HG03342 (cell line): ENCODE measurements around the gene SSR3.
"Not testable (repeated sequence)": the region's sequence is repeated elsewhere in the genome, so short reads cannot be mapped to it uniquely, and the experiment has no call there.

ENCODE experiments used
- ATAC-seq: cut with Tn5 transposase; IDR thresholded peaks from one replicate; pipeline ENCODE4 v1.9.1; 2021; ENCODE audit warnings: mild to moderate bottlenecking, moderate library complexity; ENCODE audit not compliant: unreplicated experiment

SSR3 gene

GRCh38 chr3:156576651-156577348, 21.9 kb upstream of the SSR3 start:
- ATAC-seq: no peak

- ATAC-seq: no peak
These were observed 21.1 kb upstream of the SSR3 start for GRCh38 chr3:156576051-156576450.

GRCh38 chr3:156575641-156576040, 20.7 kb upstream of the SSR3 start:
- no peak for ATAC-seq

DNA sequence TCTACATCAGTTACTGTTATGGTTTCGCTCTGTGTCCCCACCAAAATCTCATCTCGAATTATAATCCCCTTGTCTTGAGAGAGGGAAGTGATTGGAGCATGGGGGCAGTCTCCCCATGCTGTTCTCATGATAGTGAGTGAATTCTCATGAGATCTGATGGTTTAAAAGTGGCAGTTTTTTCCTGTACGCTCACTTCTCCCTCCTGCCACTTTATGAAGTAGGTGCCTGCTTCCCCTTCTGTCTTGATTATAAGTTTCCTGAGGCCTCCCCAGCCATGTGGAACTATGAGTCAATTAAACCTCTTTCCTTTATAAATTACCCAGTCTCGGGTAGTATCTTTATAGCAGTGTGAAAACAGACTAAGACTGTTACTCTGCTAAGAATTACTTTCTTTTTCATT, 15.0 kb upstream of the SSR3 start:
- ATAC-seq: not testable (repeated sequence)

DNA sequence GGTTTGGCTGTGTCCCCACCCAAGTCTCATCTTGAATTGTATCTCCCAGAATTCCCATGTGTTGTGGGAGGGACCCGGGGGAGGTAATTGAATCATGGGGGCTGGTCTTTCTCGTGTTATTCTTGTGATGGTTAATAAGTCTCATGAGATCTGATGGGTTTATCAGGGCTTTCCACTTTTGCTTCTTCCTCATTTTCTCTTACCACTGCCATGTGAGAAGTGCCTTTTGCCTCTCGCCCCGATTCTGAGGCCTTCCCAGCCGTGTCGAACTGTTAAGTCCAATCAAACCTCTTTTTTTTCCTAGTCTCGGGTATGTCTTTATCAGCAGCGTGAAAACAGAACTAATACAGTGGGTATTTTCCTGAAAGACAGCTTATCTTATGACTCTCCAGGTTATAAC, 14.1 kb upstream of the SSR3 start:
- not testable (repeated sequence) for ATAC-seq

DNA sequence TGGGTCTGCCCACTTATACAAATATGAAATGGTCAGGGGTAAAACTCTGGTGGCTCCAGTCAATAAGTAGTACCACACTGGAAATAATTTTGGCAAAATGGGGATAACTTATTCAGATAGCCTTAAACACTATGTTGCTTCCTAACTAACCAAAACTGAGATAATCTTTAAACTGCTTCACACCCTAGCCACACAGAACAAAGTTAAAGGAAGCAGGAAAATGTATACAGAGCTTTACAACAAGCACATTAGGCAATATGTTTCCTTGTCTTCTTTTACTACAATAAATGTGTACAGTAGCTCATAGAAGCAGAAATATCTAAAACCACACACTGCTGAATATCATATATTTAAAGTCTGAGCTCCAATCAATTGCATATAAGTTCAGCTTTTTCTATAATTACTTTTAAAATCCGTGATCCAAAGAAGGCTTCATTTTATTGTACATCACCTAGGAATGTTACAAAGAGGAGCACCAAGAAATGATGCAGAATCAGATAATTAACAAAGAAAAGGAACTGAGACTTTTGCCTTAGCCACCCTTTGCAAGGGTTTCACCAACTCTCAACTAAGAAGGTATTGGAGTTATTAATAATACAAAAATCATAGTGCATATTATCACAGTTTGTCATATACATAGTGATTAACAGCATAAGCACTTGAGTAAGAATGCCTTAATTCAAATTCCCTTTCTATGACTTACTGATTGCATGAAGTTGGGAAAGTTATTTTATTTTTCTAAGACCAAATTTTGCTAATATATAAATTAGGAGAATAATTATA, 9.2 kb upstream of the SSR3 start:
- no peak for ATAC-seq

DNA sequence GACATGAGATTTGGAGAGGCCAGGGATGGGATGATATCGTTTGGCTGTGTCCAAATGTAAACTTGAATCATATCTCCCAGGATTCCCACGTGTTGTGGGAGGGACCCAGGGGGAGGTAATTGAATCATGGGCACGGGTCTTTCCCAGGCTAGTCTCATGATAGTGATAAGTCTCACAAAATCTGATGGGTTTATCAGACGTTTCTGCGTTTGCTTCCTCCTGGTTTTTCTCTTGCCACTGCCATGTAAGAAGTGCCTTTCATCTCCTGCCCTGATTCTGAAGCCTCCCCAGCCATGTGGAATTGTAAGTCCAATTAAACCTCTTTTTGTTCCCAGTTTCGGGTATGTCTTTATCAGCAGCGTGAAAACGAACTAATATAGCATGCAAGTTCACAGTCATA, 7.6 kb upstream of the SSR3 start:
- not testable (repeated sequence) for ATAC-seq

- no peak for ATAC-seq
These were observed 6.6 kb upstream of the SSR3 start for GRCh38 chr3:156561533-156561932.

- no peak for ATAC-seq
These were observed 4.4 kb upstream of the SSR3 start for GRCh38 chr3:156559321-156559720.

DNA sequence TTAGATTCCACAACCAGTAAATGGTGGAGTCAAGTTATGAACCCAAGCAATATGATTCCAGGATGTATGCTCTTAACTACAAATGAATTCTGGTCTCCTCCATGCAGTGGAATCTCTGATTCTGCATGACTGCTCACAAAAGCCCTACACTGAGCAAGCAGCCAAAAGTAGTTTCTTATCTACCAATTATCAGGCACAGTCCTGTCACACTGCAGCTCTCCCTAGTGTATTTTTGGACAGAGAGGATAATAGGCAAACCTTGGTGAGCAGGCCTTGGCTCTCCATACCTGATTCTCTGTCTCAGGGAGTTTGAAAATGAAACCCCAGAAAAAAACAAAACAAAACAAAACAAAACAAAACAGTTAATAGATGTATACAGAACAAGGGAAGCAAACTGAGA, 3.5 kb upstream of the SSR3 start:
- no peak for ATAC-seq

DNA sequence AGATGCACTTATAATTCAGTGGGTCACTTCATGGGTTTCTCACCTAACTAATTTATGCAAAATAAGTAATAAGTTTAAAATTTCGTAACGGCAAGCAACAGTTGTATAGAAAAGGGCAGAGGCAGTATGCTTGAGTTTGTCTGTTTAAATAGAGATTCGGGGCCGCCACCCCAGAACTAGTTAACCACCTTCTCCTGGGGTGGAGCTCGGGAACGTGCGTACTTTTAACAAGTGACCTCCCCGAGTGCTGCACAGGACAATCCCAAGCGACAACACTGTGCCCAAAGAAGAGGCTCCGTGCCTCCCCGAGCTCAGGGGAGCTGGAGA, 439 bp downstream of the SSR3 start:
- ATAC-seq: no peak

DNA sequence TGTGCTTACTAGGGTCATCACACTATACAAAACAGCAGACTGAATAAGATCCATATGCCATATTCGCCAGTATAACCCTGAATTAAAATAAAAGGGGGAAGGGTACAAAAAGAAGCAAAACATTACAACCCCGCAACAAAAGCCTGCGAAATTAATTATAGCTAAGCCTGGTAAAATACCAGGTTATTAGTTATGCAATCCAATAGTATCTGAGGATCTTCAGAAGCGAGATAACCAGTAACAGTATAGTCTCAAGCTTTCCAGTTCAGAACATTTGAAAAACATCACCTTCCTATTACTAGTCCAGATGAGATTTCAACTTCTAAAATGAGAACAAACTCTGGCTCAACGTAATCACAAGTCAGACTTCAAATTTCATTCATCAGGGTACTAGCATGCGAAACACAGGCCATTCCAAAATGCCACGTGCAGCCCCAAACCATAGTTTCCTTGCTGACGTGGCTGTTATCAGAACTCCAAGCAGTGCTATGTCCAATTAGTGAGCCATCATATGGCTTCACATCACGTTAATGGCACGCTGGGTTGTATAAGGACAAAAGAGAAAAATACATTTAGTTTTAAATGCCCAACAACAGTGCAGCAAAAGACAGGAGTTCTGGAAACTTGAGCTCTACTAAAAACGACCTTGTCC, 1.1 kb downstream of the SSR3 start:
- no peak for ATAC-seq

GRCh38 chr3:156552973-156553372, 1.9 kb downstream of the SSR3 start:
- ATAC-seq: no peak

DNA sequence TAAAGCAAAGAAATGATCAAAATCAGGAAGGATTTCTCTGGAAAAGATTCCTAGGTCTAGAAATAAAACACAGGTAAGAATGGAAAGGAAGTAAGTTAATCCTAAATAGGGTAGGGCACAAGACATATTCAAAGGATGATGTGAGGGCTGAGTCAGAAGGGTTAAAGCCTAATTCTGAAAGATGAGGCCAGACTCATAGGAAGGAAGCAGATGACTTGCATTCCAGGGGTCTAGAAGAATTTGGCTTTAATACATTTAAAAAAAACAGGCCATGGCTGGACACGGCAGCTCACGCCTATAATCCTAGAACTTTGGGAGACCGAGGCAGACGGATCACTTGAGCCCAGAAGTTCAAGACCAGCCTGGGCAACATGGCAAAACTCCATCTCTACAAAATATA, 3.2 kb downstream of the SSR3 start:
- no peak for ATAC-seq

GRCh38 chr3:156551261-156551660, 3.7 kb downstream of the SSR3 start:
- no peak for ATAC-seq

- ATAC-seq: no peak
These were observed 6.0 kb downstream of the SSR3 start for GRCh38 chr3:156548902-156549301.

- no peak for ATAC-seq
These were observed 6.8 kb downstream of the SSR3 start for GRCh38 chr3:156548041-156548687.

GRCh38 chr3:156547637-156548036, 7.3 kb downstream of the SSR3 start:
- ATAC-seq: no peak

GRCh38 chr3:156543043-156543555, 11.8 kb downstream of the SSR3 start:
- ATAC-seq: no peak

DNA sequence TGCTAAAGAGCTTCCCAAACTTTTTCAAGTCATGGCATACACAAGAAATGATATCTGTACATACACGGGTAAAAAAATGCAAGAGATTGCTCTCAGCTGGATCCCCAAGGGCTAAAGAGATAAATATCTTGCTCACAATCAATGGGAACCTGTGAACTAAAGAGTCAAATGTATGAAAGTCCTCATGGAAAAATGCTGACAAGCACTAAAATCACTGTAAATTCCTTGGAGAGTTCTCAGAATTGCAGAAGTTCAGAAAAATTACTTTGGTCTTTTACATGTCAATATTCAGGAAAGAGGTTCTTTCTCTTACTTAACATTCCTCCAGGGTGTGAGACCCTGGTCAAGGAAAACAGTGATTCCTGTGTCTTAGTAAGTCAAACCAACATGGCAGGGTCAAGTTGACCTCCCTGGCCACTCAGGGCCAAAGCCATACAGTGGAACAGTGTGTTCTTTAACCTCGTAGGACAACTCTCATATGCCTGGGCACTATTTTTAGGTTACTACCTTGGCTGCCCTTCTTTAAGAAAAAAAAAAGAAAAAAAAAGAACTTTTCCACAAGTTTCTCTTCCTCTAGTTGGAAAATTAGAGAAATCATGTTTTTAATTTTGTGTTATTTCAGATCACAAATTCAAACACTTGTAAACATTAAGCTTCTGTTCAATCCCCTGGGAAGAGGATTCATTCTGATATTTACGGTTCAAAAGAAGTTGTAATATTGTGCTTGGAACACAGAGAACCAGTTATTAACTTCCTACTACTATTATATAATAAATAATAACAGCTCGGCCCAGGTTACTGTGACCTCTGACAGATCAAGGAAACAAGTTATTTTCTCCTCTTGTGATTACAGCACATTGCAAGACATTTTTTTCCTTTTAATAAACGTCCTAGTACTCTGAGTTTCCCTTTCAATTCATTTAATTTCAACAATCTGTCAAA, 12.5 kb downstream of the SSR3 start:
- ATAC-seq: no peak
